Large intestine (tissue), 3 donors: ENCODE data around the gene PRR14L. TPM values are rescaled to one million over a fixed set of nuclear protein-coding genes. Genes with fewer than 3 reads are reported as not detected.
"Not testable (repeated sequence)": the region's sequence is repeated elsewhere in the genome, so short reads cannot be mapped to it uniquely, and the experiment has no call there.

Experiments used
- DNase-seq, 2 donors: peaks; one replicate each; pipeline versions ENCODE4 v3.0.0 to v3.0.0-alpha.2; 2013
- H3K27ac ChIP-seq: one replicate; pipeline ENCODE4 v1.5.1; 2013; ENCODE audit warnings: low read length
- H3K27me3 ChIP-seq: 2 replicates; pipeline ENCODE4 v1.6.1; 2013; ENCODE audit warnings: low read length; ENCODE audit not compliant: control insufficient read depth, insufficient read depth
- H3K36me3 ChIP-seq: 2 replicates; pipeline ENCODE4 v1.6.1; 2013; ENCODE audit warnings: low read length; ENCODE audit not compliant: control insufficient read depth, insufficient read depth
- H3K4me1 ChIP-seq: one replicate; pipeline ENCODE4 v1.6.1; 2013; ENCODE audit warnings: low read length; ENCODE audit not compliant: control insufficient read depth, insufficient read depth
- H3K4me3 ChIP-seq: one replicate; pipeline ENCODE4 v1.5.1; 2013; ENCODE audit warnings: low read length
- H3K9me3 ChIP-seq: one replicate; pipeline ENCODE4 v1.6.1; 2013; ENCODE audit warnings: mild to moderate bottlenecking, low read depth, low read length, moderate library complexity; ENCODE audit not compliant: control insufficient read depth
- WGBS: methylation state at CpG from one replicate; pipeline ENCODE4 v1.1.5; 2013; ENCODE audit warnings: low lambda C conversion rate; ENCODE audit not compliant: insufficient coverage; 5-methylcytosine and 5-hydroxymethylcytosine counted together
- polyA plus RNA-seq: library from polyadenylated mRNA; unstranded; fragments of 120-200 nt; gene quantifications from one replicate; pipeline ENCODE4 v1.2.1, GENCODE V29; 2013

PRR14L gene
- polyA plus RNA-seq, 1 donor, result 23.9 TPM

GRCh38 chr22:31726692-31727091 lies 23.2 kb downstream of the PRR14L start:
- Histone ChIP-seq H3K27ac (no peak overlapping the region), H3K36me3 (peaks cover 42% of the 10 kb centered on the region), H3K27me3 (no peaks in the 10 kb centered on the region), H3K4me1 (no peaks in the 10 kb centered on the region), H3K9me3 (no peaks in the 10 kb centered on the region), H3K4me3 (no peak overlapping the region)
- no CpG with 5 or more reads among the region's 3 CpGs for WGBS
- no peak for DNase-seq

GRCh38 chr22:31723723-31724122 lies 26.2 kb downstream of the PRR14L start:
- Histone ChIP-seq H3K4me1 (no peaks in the 10 kb centered on the region), H3K36me3 (peaks cover 60% of the 10 kb centered on the region), H3K4me3 (no peak overlapping the region), H3K27me3 (no peaks in the 10 kb centered on the region), H3K9me3 (no peaks in the 10 kb centered on the region), H3K27ac (no peak overlapping the region)
- WGBS, result no CpG with 5 or more reads among the region's 5 CpGs
- DNase-seq, result no peak

DNA sequence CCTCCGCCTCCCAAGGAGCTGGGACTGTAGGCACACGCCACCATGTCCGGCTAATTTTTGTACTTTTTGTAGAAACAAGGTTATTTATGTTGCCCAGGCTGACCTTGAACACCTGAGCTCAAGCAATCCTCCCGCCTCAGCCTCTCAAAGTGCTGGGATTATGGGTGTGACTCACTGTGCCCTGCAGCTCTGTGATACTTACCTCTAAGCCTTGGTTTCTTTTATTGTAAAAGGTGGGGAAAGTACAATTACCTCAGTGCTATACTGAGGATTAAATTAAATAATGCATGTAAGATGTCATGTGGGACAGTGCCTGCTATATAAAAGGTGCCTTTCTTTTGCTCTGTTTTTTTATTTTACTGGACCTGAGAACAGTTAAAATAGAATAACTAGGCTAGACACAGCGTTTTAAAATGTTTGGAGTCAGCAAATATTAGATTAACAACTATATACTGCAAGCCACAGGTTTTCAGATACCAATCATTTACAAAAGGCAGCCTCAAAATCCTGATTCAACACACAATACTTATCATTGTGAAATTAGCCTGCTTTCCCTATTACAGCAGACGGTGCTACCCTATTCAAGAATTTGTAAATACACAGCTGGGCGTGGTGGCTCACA lies 30.0 kb downstream of the PRR14L start:
- WGBS, result 100% methylated on average over 1 of the region's 7 CpGs
- H3K27me3 ChIP-seq, result no peaks in the 10 kb centered on the region
- no peak for DNase-seq
- no peak overlapping the region for H3K4me3 ChIP-seq
- H3K4me1 ChIP-seq, result no peaks in the 10 kb centered on the region
- H3K9me3 ChIP-seq, result no peaks in the 10 kb centered on the region
- no peak overlapping the region for H3K27ac ChIP-seq
- H3K36me3 ChIP-seq, result peaks cover 65% of the 10 kb centered on the region

DNA sequence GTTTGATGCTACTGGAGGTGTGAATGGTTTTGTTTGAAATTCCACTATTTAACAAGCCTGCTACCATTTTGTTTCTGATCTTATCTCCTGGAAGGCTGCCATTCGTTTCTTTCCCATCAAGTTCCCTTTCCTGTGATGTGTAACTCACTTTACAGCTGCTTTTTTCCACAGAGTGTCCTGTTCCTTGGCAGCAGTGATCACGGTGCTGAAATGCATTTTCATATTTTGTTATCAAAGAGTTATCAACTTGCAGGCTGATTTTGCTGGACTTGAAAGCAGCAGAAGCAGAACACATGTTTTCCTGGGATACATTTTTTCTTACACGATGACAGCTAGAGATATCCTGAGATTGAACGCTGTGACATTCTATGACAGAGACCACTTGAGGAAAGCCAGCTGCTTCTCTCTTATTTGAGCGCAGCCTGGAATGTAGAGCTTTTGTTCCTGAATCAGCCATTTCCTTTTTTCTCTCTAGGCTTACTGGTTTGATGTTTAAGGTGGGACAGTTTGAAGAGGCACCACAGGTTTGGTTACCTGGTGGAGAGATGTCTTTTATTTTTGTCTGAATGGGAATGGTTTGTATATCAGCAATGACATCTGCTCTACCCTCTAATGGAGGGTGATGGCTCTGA lies 34.7 kb downstream of the PRR14L start:
- no peaks in the 10 kb centered on the region for H3K27me3 ChIP-seq

DNA sequence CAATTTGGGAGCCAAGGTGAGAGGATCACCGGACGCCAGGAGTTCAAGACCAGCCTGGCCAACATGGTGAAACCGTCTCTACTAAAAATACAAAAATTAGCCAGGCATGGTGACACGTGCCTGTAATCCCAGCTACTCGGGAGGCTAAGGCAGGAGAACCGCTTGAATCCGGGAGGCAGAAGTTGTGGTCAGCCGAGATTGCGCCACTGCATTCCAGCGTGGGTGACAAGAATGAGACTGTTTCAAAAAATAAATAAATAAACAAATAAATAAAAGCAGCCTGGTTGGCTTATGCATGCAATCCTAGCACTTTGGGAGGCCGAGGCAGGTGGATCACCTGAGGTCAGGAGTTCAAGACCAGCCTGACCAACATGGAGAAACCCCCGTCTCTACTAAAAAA lies 38.7 kb downstream of the PRR14L start:
- H3K4me3 ChIP-seq, DNase-seq, H3K27ac ChIP-seq, H3K9me3 ChIP-seq, H3K27me3 ChIP-seq, H3K4me1 ChIP-seq: not testable (repeated sequence)
- WGBS, result 100% methylated on average over 1 of the region's 12 CpGs
- peaks cover 63% of the 10 kb centered on the region for H3K36me3 ChIP-seq

More for the DNA sequence above, 34.7 kb downstream of the PRR14L start:
- Histone ChIP-seq H3K4me1 (no peaks in the 10 kb centered on the region), H3K36me3 (peaks cover 77% of the 10 kb centered on the region), H3K4me3 (no peak overlapping the region), H3K27ac (no peak overlapping the region), H3K9me3 (no peaks in the 10 kb centered on the region)
- no peak for DNase-seq
- WGBS, result 94% methylated on average over 2 of the region's 5 CpGs

DNA sequence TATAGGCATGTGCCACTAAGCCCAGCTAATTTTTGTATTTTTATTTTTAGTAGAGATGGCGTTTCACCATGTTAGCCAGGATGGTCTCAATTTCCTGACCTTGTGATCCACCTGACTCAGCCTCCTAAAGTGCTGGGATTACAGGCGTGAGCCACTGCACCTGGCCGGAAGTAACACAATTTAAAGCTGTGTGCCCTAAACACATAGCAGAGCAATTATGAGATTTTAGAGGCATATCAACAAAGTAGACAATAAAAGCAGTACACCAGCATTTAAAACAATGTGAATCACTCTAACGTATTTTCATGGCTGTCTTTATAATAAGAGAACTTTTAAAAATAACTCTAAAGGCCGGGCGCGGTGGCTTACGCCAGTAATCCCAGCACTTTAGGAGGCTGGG lies 42.4 kb downstream of the PRR14L start:
- H3K27ac ChIP-seq, result no peak overlapping the region
- no CpG with 5 or more reads among the region's 8 CpGs for WGBS
- no peak for DNase-seq
- no peaks in the 10 kb centered on the region for H3K4me1 ChIP-seq
- no peaks in the 10 kb centered on the region for H3K9me3 ChIP-seq
- H3K27me3 ChIP-seq, result no peaks in the 10 kb centered on the region
- no peak overlapping the region for H3K4me3 ChIP-seq
- peaks cover 55% of the 10 kb centered on the region for H3K36me3 ChIP-seq

GRCh38 chr22:31695423-31695822 lies 54.5 kb downstream of the PRR14L start:
- WGBS, result no CpG with 5 or more reads among the region's 4 CpGs
- H3K27me3 ChIP-seq, result no peaks in the 10 kb centered on the region
- no peak for DNase-seq
- H3K4me3 ChIP-seq, result no peak overlapping the region
- H3K9me3 ChIP-seq, result no peaks in the 10 kb centered on the region
- H3K27ac ChIP-seq, result no peak overlapping the region
- peaks cover 50% of the 10 kb centered on the region for H3K36me3 ChIP-seq
- H3K4me1 ChIP-seq, result no peaks in the 10 kb centered on the region

- H3K4me1 ChIP-seq, H3K4me3 ChIP-seq, DNase-seq, H3K27me3 ChIP-seq, H3K27ac ChIP-seq, H3K9me3 ChIP-seq: not testable (repeated sequence)
- peaks cover 52% of the 10 kb centered on the region for H3K36me3 ChIP-seq
- WGBS, result no CpG with 5 or more reads among the region's 11 CpGs
Observed at GRCh38 chr22:31694046-31694445, 55.9 kb downstream of the PRR14L start.

- no peak overlapping the region for H3K4me3 ChIP-seq
- peaks cover 48% of the 10 kb centered on the region for H3K36me3 ChIP-seq
- no peaks in the 10 kb centered on the region for H3K9me3 ChIP-seq
- no peak overlapping the region for H3K27ac ChIP-seq
- no peaks in the 10 kb centered on the region for H3K27me3 ChIP-seq
- no peaks in the 10 kb centered on the region for H3K4me1 ChIP-seq
- no peak for DNase-seq
- no CpG with 5 or more reads among the region's 1 CpG for WGBS
Observed at GRCh38 chr22:31692186-31692886, 57.6 kb downstream of the PRR14L start.

- DNase-seq, result no peak
Observed at GRCh38 chr22:31691408-31691807, 58.5 kb downstream of the PRR14L start.

More at GRCh38 chr22:31691408-31691807, 58.5 kb downstream of the PRR14L start:
- peaks cover 47% of the 10 kb centered on the region for H3K36me3 ChIP-seq
- no peaks in the 10 kb centered on the region for H3K9me3 ChIP-seq
- WGBS, result no CpG with 5 or more reads among the region's 3 CpGs
- no peak overlapping the region for H3K27ac ChIP-seq
- no peak overlapping the region for H3K4me3 ChIP-seq
- H3K27me3 ChIP-seq, result no peaks in the 10 kb centered on the region
- H3K4me1 ChIP-seq, result no peaks in the 10 kb centered on the region
